GM23338 (cell line): ENCODE data around the gene FBL.

Experiments used
- JUNB ChIP-seq: IDR thresholded peaks from one replicate; pipeline ENCODE4 v1.6.1; 2016; ENCODE audit warnings: antibody characterized with exemption; ENCODE audit not compliant: unreplicated experiment
- TF ChIP-seq, protein P1 (sequence below): IDR thresholded peaks from one replicate; pipeline ENCODE4 v1.6.1; 2018; ENCODE audit warnings: antibody characterized with exemption; ENCODE audit not compliant: unreplicated experiment
- TF ChIP-seq, protein P2 (sequence below), 2 experiments: fragments of 200-600 bp in 1 of 2; sonication (generic) in 1 of 2; conservative IDR thresholded peaks; 2 replicates each; pipeline versions ENCODE4 v1.5.1 to v1.6.1; 2016 to 2017; ENCODE audit warnings: antibody characterized with exemption in 2 of 2, low read depth in 2 of 2, mild to moderate bottlenecking in 2 of 2, moderate library complexity in 1 of 2

DNA sequence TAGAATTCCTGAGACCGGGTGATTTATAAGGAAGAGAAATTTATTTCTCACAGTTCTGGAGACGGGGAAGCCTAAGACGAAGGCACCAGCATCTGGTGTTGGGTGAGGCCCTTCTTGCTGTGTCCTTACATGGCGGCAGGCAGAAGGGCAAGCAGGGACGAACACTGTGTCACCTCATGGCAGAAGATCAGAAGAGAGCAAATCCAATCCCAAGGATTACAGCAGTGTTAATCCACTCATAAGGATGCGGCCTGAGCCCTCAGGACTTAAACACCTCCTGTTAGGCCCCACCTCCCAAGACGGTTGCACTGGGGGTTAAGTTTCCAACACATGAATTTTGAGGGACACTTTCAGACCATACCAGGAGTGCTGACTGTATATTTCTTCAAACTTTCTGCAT, 6.7 kb upstream of the FBL start:
- TF ChIP-seq, protein P1, sequence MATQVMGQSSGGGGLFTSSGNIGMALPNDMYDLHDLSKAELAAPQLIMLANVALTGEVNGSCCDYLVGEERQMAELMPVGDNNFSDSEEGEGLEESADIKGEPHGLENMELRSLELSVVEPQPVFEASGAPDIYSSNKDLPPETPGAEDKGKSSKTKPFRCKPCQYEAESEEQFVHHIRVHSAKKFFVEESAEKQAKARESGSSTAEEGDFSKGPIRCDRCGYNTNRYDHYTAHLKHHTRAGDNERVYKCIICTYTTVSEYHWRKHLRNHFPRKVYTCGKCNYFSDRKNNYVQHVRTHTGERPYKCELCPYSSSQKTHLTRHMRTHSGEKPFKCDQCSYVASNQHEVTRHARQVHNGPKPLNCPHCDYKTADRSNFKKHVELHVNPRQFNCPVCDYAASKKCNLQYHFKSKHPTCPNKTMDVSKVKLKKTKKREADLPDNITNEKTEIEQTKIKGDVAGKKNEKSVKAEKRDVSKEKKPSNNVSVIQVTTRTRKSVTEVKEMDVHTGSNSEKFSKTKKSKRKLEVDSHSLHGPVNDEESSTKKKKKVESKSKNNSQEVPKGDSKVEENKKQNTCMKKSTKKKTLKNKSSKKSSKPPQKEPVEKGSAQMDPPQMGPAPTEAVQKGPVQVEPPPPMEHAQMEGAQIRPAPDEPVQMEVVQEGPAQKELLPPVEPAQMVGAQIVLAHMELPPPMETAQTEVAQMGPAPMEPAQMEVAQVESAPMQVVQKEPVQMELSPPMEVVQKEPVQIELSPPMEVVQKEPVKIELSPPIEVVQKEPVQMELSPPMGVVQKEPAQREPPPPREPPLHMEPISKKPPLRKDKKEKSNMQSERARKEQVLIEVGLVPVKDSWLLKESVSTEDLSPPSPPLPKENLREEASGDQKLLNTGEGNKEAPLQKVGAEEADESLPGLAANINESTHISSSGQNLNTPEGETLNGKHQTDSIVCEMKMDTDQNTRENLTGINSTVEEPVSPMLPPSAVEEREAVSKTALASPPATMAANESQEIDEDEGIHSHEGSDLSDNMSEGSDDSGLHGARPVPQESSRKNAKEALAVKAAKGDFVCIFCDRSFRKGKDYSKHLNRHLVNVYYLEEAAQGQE = no peak
- TF ChIP-seq JUNB = no peak
- TF ChIP-seq, protein P2, sequence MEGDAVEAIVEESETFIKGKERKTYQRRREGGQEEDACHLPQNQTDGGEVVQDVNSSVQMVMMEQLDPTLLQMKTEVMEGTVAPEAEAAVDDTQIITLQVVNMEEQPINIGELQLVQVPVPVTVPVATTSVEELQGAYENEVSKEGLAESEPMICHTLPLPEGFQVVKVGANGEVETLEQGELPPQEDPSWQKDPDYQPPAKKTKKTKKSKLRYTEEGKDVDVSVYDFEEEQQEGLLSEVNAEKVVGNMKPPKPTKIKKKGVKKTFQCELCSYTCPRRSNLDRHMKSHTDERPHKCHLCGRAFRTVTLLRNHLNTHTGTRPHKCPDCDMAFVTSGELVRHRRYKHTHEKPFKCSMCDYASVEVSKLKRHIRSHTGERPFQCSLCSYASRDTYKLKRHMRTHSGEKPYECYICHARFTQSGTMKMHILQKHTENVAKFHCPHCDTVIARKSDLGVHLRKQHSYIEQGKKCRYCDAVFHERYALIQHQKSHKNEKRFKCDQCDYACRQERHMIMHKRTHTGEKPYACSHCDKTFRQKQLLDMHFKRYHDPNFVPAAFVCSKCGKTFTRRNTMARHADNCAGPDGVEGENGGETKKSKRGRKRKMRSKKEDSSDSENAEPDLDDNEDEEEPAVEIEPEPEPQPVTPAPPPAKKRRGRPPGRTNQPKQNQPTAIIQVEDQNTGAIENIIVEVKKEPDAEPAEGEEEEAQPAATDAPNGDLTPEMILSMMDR (conservative IDR thresholded peaks at IDR 0.05; ENCODE audit: low read depth in 2 of 2) = no peak
